DOHH2 (cell line): Measurements from ENCODE around the gene GATA5.

ENCODE experiments used
- EZH2phosphoT487 ChIP-seq: fragments of 200-600 bp; sonication (generic); IDR thresholded peaks from 2 replicates; pipeline ENCODE4 v1.6.1; 2017; ENCODE audit warnings: borderline replicate concordance, mild to moderate bottlenecking, antibody characterized with exemption, low read length, moderate library complexity, mixed read lengths
- TF ChIP-seq, protein P1 (sequence below): fragments of 200-600 bp; sonication (generic); IDR thresholded peaks from one replicate; pipeline ENCODE4 v1.5.1; 2014; ENCODE audit warnings: antibody characterized with exemption, mild to moderate bottlenecking, low read depth, low read length; ENCODE audit not compliant: poor library complexity, severe bottlenecking

DNA sequence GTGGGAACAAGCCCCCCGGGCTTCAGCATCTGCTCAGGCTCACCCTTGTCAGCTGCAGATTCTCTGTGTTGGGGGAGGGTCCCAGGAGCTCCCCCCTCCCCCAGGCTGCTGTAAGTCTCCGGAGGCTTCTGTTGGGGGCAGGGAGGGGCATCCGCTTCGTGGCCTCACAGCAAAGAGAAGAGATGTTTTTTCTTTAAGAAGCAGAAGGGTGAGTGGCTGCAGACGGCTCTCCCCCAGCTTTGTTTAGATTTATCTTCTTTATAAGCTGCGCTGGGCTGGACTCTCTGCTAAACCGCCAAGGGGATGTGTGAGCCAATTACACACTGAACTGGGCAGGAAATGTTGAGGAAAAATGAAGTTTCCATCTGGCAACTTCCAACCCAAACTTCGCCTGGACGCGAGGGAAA is 48.7 kb upstream of the GATA5 start:
- TF ChIP-seq, protein P1, sequence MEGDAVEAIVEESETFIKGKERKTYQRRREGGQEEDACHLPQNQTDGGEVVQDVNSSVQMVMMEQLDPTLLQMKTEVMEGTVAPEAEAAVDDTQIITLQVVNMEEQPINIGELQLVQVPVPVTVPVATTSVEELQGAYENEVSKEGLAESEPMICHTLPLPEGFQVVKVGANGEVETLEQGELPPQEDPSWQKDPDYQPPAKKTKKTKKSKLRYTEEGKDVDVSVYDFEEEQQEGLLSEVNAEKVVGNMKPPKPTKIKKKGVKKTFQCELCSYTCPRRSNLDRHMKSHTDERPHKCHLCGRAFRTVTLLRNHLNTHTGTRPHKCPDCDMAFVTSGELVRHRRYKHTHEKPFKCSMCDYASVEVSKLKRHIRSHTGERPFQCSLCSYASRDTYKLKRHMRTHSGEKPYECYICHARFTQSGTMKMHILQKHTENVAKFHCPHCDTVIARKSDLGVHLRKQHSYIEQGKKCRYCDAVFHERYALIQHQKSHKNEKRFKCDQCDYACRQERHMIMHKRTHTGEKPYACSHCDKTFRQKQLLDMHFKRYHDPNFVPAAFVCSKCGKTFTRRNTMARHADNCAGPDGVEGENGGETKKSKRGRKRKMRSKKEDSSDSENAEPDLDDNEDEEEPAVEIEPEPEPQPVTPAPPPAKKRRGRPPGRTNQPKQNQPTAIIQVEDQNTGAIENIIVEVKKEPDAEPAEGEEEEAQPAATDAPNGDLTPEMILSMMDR: no peak
- TF ChIP-seq EZH2phosphoT487: no peak
